GM19351 (cell line): Measurements from ENCODE around the gene KDM1A.
"Not testable (repeated sequence)": the region's sequence is repeated elsewhere in the genome, so short reads cannot be mapped to it uniquely, and the experiment has no call there.

Experiments
- ATAC-seq: cut with Tn5 transposase; IDR thresholded peaks from one replicate; pipeline ENCODE4 v1.9.1; 2021; ENCODE audit warnings: mild to moderate bottlenecking, moderate library complexity; ENCODE audit not compliant: unreplicated experiment

The KDM1A gene

DNA sequence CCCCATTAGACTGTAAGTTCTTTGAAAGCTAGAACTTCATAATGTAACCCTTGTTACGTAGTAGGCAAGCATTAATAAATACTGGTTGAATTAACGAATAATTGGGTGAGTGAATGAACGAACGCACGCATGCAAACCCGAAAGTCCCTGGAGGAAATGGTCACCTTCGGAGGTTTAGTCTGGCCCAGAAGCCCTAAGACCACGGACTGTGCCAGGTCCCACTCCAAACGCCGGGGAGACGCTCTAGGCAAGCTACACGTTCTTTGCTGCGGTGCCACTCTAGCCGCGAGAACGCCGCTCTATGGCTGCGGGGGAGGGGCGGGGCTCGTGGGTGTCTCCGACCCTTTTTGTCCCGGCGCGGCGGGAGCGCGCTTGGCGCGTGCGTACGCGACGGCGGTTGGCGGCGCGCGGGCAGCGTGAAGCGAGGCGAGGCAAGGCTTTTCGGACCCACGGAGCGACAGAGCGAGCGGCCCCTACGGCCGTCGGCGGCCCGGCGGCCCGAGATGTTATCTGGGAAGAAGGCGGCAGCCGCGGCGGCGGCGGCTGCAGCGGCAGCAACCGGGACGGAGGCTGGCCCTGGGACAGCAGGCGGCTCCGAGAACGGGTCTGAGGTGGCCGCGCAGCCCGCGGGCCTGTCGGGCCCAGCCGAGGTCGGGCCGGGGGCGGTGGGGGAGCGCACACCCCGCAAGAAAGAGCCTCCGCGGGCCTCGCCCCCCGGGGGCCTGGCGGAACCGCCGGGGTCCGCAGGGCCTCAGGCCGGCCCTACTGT is at the start of gene KDM1A:
Gene KDM1A, plus strand, starts transcription at position 375 of the 769 bp plus-strand sequence. Its CDS starts 129 bp downstream, at position 504.
- peak; percentile 93 for ATAC-seq

DNA sequence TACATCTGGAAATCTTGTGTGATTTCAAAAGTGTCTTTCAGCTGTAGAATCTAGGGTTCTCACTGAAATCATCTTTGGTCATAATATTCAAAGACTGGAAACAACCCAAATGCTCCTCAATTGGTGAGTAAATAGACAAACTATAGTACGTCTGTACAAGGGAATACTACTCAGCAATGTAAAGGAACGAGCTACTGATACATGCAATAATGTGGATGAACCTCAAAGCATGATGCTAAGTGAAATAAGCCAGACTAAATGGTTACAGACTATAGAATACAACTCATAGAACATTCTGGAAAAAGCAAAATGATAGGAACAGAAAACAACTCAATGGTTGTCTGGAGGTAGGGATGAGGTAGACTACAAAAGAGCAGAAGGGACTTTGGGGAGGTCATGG is 49.2 kb upstream of the KDM1A start:
- no peak for ATAC-seq

DNA sequence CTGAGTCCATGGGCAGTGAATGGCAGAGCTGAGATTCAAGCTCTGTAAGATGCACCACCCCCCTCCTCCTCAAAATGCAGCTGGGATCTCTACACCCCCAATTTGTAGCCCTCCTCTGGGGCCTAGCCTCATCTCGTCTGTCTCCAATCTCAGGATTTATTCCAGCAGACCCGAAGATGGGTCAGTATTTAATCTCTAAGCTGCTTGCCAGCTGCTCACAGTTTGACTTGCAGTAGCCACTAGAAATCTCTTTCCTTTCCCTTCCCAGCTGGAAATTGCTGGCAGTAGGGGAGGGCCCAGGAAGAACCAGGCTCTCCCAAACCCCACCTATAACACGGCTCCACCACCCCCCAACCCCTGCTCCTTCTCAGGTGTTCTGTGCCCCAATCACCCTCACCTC is 48.1 kb upstream of the KDM1A start:
- ATAC-seq = no peak

DNA sequence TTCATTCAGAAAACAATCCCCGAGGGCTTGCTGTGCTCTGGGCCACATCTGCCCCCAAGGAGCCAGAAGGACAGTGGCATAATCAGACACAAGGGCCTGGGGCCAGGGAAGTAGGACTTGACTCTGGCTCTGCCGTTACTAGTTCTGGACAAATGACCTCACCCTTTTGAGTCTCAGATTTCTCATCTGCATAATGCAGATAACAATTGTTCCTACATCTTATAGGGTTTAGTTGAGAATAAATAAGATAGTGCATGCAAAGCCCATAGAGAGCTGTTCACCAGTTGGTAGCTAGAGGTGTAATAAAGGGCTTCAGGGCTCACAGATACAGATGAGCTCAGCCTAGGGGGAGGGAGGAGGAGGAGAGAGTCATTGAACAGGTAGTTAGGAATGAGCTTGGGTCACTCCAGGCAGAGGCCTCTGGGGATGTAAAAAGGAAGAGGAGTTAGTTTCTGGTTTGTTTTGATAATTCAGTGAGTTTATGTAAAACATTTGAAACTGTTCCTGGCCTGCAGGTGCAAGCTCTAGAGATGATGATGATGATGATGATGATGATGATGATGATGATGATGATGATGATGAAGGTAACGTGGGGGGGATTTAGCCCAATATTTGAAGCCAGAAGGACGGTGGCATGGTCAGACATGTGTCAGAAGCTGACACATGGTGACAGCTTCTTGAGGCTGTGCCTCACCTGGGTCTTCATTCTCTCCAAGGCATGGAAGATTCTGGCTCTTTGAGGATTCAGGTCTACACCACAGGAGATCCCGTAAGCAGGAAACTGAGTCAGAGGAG is 47.5 kb upstream of the KDM1A start:
- ATAC-seq = no peak

DNA sequence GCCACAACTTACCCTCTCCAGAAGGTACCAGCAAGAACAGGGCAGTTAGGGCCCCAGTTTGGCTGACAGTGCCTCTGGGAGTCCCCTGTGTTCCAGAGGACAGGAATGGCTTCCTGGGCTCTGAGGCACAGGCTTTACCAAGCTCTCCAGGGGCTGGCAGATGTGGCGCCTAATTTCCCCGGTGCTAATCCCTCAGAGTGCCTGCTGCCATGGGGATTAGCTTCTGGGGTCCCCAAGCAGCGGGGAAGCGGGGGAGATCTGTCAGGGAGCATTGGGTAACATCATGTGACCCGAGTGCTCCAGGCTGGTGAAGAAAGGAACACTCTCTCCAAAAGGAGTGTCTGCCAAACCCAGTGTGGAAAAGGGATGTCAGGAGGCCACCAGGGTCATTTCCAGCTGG is 46.5 kb upstream of the KDM1A start, which contains the start of gene LACTBL1:
Gene LACTBL1, minus strand, starts transcription at position 107 of the 400 bp plus-strand sequence. CDS start 550 bp downstream, outside the sequence.
- ATAC-seq = no peak

DNA sequence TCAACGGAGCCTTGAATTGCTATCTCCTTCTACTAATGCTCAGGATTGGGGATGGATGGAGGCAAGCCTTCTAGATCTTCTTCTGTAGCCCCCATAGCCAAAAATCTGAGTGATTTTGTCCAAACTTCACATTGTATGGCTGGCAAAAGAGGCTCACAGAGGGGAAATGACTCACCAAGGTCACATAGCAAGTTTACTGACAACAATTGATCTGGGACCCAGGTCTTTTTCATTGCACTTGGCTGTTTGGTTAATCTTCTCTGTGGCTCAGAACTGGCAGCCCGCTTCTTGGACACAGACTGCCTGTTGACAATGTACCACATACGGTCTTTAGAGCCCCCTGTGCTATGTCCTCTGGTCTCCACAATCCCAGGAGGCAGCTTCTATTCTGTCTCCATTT is 43.6 kb upstream of the KDM1A start:
- ATAC-seq = no peak

DNA sequence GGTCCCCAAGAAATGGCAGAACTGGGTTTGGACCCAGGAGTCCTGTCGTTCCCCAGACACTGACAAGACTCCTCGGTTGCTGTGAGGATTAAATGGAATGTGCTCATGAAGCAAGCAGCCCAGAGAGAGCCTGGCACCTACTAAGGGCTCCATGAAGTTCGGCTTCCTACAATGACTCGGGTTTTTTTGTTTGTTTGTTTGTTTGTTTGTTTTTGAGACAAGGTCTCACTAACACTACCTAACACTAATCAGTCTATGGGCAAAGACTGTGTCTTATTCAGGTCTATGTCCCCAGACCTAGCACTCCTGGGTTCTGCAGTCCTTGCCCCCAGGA is 43.2 kb upstream of the KDM1A start:
- no peak for ATAC-seq

DNA sequence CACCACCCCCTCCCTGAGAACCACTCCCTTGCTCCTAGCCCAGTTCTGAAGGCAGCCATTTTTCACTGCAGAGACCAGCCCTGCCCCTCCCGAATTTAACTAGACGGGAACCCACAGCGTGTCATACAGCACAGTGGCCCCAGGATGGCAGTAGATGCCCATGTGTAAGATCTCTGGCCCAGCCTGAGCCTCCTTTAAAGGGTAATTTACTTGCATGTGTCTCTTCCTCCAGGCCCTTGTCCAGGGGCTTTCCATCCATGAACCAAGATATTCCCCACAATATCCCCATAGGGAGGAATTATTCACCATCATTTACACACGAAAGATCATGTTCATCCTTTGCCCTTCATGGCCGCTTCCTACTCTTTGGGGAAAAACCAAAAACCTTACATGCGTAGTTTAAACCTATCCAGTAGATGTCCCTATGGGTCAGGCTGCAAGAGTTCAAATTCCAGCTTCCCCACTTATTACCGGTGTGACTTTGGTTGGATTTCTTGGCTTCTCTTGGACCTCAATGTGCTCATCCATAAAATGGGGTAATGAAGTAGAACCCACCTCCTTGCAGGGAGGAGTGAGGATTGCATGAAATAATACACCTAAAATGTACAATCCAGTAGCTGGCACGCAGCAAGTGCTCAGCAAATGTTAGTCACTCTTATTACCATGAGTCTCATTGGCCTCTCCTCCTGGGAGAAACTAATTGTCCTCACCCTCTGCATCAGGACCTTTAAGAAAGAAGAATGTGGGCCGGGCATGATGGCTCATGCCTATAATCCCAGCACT is 42.6 kb upstream of the KDM1A start:
- ATAC-seq = no peak

DNA sequence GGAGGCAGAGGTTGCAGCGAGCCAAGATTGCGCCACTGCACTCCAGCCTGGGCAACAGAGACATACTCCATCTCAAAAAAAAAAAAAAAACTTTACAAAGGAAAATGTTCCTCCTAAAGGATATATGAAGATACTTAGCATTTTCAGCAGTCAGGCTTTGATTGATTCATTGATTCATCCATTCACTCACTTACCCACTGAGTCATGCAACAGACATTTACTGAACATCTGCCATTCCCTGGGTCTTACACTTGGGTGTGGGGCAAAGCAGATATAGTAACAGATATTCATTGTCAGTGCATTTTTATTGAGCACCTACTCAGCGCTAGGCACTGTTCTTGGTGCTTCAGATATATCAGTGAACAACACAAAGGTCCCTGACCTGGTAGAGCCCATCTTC is 41.0 kb upstream of the KDM1A start:
- ATAC-seq = no peak

DNA sequence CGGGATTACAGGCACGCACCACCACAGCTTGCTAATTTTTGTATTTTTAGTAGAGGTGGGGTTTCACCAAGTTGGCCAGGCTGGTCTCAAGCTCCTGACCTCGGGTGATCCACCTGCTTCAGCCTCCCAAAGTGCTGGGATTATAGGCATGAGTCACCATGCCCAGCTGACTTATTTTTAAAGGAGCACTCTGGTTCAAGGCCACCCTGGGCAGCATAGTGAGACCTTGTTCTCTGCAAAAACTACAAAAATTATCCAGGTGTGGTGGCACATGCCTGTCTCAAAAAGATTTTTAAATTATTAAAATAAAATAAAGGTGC is 38.8 kb upstream of the KDM1A start:
- not testable (repeated sequence) for ATAC-seq

DNA sequence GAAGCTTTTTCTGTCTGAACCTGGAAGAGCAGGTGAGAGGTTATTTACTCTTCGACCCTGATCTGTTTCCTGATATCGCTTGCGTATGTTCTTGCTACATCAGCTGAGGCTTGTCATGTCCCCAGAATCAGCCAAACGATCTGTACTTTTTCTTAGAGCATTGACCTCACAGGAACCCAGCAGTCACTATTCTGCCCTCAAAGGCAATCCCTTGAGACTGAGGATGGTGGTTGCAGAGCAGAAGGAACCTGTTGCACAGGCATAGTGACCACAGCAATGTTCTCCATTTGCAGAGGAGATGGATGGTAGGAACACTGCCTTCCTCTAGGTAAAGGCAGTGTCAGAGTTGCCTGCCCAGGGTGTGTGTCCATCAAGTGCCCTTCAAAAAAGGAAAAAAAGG is 35.3 kb upstream of the KDM1A start:
- no peak for ATAC-seq

DNA sequence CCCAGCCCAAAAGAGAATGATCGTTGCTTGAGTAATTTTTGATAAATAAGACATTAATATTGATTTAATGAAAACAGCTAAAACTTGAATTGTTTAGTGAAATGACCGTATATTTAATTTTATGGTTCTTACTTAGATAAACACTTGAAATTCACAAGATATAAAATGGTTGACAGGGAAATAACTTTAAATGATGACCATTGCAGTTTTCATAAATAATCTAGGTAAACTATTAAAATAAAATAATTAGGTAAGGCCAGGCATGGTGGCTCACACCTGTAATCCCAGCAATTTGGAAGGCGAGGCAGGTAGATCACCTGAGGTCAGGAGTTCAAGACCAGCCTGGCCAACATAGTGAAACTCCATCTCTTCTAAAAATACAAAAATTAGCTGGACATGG is 26.9 kb upstream of the KDM1A start:
- not testable (repeated sequence) for ATAC-seq

DNA sequence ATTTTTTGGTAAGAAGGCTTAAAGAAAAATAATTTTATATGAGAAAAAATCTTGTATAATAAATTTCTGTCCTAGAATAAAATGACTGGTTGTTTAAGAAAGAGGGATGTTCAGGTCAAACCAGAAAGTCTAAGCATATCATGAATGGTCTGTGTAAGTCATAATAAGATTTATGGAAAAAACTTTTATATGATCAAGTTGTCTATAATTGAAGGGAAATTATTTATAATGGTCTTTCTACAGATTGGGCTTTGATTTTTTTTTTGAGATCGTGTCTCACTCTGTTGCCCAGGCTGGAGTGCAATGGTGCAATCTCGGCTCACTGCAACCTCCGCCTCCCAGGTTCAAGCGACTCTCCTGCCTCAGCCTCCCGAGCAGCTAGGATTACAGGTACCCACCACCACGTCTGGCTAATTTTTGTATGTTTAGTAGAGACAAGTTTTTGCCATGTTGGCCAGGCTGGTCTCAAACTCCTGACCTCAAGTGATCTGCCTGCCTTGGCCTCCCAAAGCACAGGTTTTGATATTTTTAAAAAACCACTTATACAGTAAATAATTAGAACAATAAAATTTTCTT is 26.0 kb upstream of the KDM1A start:
- not testable (repeated sequence) for ATAC-seq

DNA sequence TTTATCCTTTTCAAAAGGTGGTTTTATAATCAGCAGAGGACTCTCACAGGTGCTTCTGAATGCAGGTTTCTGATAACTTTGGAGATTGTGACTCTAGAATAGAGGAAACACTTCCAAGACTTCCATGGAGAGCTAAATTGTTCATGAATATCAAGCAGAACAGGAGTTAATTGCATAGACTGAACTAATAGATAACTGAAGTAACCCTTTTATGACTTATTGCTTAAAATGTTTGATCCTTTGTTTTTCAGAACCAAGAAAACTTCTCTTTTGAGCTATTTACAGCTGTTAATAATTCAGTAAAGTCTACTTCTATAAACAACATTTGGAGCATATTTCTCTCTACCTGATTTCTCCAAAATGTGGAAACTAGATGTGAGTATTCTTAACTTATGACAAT is 23.5 kb upstream of the KDM1A start:
- ATAC-seq = no peak

DNA sequence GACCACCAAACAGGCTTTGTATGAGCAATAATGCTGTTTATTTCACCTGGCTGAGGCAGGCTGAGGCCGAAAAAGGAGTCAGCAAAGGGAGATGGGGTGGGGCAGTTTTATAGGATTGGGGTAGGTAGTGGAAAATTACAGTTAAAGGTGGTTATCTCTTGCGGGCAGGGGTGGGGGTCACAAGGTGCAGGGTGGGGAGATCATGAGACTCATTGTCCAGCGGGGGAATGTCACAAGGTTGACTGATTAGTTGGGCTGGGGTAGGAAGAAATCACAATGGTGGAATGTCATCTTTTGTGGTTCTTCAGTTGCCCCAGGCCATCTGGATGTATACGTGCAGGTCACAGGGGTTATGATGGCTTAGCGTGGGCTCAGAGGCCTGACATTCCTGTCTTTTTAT is 21.7 kb upstream of the KDM1A start:
- not testable (repeated sequence) for ATAC-seq

DNA sequence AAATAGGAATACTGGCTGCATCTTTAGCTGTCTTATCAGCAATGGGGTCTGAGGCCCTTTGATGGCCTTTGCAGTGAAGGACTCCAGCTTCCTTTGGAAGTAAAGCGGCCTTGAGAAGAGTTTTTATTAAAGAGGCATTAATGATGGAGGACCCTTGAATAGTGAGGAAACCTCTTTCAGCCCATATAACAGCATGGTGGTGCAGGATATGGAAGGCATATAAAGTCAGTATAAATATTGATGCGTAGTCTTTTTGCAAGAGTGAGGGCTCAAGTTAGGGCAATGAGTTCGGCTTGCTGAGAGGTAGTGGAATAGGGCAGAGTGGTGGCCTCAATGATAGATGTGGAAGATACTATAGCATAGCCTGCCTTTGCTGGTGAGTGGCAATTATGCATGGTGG is 19.1 kb upstream of the KDM1A start:
- ATAC-seq = not testable (repeated sequence)

DNA sequence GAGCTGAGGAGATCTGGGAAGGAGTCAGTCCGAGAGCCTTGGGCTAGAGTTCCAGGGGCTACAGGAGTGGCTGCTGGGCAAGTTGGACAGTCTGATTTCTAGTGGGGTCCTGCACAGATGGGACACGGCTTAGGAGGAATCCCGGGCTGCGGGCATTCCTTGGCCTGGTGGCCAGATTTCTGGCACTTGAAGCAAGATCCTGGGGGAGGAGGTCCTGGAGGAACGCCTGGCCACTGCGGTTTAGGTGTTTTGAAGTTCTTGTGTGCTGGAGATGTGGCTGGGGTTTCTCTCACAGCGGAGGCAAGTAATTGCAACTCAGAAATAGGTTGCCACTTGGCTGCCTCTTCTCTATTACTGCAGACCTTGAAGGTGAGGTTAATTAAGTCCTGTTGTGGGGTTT is 17.1 kb upstream of the KDM1A start:
- not testable (repeated sequence) for ATAC-seq

DNA sequence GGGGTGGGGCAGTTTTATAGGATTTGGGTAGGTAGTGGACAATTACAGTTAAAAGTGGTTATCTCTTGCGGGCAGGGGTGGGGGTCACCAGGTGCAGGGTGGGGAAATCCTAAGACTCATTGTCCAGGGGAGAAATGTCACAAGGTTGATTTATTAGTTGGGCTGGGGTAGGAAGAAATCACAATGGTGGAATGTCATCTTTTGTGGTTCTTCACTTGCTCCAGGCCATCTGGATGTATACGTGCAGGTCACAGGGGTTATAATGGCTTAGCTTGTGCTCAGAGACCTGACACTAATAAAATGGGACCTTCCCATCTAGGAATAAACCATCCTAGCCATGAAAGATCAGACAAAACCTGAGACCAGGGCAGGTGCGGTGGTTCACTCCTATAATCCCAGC is 15.2 kb upstream of the KDM1A start:
- no peak for ATAC-seq

DNA sequence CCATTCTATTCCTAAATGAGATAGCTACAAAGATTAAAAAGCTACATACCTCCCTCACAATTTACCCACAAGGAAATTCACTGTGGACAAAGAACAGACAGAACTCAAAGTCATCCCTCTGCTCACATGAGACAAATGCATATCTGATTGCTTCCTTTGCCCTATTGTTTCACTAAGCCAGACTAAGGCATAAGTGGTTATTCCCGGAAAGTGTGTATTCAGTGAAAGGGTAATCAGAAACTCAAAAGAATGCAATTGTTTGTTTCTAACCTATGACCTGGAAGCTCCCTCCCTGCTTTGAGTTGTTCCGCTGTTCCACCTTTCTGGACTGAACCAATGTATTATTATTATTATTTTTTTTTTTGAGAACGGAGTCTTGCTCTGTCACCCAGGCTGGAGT is 14.5 kb upstream of the KDM1A start:
- not testable (repeated sequence) for ATAC-seq

DNA sequence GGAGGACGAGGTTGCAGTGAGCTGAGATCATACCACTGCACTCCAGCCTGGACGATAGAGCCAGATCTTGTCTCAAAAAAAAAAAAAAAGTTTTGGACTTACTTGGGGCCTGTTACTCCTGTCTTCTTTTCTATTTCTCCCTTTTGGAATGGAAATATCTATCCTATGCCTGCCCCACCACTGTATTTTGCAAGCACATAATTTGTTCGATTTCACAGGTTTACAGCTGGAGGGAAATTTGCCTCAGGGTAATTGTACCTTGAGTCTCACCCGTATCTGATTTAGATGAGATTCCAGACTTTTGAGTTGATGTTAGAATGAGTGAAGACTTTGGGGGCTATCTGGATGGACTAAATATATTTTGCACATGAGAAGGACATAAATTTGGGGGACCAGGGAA is 12.2 kb upstream of the KDM1A start:
- no peak for ATAC-seq

DNA sequence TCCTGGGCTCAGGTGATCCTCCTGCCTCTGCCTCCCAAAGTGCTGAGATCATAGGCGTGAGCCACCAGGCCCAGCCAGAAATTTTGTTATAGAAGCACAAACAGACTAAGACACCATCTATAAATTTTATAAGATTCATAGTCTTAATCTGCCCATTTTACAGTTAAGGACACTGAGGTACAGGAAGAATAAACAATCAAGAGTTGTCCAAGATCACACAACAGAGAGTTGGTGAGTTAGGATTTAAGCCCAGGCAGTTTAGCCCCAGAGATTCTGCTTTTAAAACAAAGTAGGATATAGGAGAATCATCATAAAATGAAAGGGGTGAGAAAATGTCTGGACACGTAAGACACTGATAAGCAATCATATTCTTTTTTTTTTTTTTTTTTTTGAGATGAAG is 10.4 kb upstream of the KDM1A start:
- ATAC-seq = no peak
